Hepatic stellate cell (primary cell): Measurements from ENCODE around the gene CFAP57.
A peak's percentile ranks its signal among the peaks of the same experiment; 100 is the strongest.
"Not testable (repeated sequence)": the region's sequence is repeated elsewhere in the genome, so short reads cannot be mapped to it uniquely, and the experiment has no call there.

Experiments used
- DNase-seq: peaks from one replicate; pipeline ENCODE4 v3.0.0; 2011; ENCODE audit warnings: low spot score

CFAP57 gene

DNA sequence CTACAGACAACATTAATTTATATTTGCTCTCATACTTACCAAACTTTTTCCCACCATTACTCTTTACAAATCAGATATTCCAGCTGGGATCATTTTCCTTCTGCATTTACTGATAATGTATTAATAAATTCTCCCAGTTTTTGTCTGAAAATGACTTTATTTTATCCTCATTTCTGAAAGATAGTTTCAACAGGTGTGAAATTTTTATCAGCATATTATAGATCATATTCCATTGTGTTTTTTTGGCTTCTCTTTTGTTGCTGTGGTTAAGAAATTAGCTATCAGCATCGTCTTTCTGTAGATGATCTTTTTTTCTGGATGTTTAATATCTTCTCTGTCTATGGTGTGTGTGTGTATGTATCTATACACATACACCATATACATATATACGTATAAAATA lies 2.7 kb downstream of the CFAP57 start:
- no peak for DNase-seq

DNA sequence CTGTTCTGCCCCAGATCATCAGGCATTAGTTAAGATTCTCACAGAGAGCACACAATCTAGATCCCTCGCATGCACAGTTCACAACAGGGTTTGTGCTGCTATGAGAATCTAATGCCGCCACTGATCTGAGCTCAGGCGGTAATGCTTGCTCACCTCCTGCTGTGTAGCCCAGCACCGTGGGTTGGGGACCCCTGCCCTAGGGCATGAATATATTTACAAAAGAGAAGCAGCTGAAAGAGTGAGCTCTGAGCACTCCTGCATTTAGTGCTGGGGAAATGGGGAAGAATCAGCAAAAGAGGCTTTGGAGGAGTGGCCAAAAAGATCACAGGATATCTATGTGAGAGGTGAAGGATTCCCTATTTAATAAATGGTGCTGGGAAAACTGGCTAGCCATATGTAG lies 5.6 kb downstream of the CFAP57 start:
- no peak for DNase-seq

GRCh38 chr1:43184388-43184787 lies 12.3 kb downstream of the CFAP57 start:
- no peak for DNase-seq

DNA sequence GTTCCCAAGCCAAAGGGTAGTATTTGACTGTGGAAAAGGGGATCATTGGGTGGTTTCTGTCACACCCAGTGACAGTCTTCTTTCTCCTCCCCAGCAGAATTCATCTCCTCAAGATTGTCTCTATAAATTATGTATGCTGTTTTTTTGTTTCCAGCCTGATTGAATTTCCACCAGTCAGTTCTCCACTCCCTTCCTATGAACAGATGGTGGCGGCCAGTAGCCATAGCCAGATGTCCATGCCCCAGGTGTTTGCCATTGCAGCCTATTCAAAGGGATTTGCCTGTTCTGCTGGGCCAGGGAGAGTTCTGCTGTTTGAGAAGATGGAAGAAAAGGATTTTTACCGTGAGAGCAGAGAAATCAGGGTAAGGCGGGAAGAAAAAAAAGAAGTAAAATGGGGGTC lies 12.9 kb downstream of the CFAP57 start:
- DNase-seq, result no peak

- DNase-seq, result no peak
These were observed 16.0 kb downstream of the CFAP57 start for GRCh38 chr1:43188106-43188505.

DNA sequence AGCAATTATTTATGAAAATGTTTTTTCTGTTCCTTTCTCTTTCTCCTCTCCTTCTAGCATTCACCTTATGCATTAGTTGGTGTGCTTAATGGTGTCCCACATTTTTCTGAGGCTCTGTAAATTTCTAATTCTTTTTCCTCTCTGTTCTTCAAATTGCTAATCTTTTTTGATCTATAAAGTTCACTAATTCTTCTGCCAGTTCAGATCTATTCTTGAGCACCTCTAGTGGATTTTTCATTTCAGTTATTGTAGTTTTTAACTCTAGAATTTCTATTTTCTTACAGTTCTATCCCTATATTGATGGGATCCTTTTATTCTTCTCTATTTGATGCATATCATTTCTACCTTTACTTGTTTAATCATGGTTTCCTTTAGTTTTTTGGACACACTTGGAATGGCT lies 22.4 kb downstream of the CFAP57 start:
- no peak for DNase-seq

GRCh38 chr1:43197343-43198127 lies 25.4 kb downstream of the CFAP57 start:
- no peak for DNase-seq

- DNase-seq, result no peak
These were observed 27.1 kb downstream of the CFAP57 start for GRCh38 chr1:43199093-43199726.

- DNase-seq, result no peak
These were observed 31.7 kb downstream of the CFAP57 start for GRCh38 chr1:43203859-43204258.

GRCh38 chr1:43204394-43204793 lies 32.3 kb downstream of the CFAP57 start:
- no peak for DNase-seq

GRCh38 chr1:43205671-43206070 lies 33.5 kb downstream of the CFAP57 start:
- peak; percentile 28 for DNase-seq

- peak; percentile 77 for DNase-seq
These were observed 34.6 kb downstream of the CFAP57 start for GRCh38 chr1:43206600-43207228.

GRCh38 chr1:43207229-43207853 lies 35.2 kb downstream of the CFAP57 start:
- DNase-seq, result no peak

DNA sequence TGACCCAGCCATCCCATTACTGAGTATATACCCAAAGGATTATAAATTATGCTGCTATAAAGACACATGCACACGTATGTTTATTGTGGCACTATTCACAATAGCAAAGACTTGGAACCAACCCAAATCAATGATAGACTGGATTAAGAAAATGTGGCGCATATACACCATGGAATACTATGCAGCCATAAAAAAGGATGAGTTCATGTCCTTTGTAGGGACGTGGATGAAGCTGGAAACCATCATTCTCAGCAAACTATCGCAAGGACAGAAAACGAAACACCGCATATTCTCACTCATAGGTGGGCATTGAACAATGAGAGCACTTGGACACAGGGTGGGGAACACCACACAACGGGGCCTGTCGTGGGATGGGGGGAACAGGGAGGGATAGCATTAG lies 36.1 kb downstream of the CFAP57 start:
- DNase-seq, result not testable (repeated sequence)

DNA sequence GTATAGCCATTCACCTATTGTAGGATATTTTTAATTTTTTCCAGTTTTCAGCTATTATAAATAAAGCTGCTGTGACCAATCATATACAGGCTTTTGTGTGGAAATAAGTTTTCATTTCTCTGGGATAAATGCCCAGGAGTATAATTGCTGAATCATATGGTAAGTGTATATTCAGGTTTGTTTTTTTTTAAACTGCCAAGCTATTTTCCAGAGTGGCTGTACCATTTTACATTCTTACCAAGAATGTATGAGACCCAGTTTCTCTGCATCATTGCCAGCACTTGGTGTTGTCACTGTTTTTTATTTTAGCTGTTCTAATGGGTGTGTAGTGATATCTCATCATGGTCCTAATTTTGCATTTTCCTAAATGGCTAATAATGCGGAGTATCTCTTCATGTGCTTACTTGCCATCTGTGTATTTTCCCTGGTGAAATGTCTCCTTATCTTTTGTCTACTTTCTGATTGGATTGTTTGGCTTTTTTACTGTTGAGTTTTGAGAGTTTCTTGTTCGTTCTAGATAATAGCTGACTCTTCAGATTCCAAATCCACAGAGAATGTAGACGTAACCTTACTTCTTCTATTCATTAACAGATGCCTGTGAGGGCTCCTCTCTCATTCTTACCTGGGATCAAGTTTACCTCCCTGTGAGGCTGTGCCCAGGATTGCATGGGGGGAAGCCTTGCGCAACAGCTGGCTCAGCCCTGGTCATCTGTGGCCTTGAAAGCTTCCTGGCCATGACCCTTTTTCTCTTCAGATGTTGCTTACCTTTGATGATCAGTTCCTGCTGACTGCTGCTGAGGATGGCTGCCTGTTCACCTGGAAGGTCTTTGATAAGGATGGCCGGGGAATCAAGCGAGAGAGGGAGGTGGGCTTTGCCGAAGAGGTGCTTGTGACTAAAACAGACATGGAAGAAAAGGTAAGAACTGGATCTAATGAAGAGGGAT lies 42.6 kb downstream of the CFAP57 start:
- DNase-seq, result no peak

DNA sequence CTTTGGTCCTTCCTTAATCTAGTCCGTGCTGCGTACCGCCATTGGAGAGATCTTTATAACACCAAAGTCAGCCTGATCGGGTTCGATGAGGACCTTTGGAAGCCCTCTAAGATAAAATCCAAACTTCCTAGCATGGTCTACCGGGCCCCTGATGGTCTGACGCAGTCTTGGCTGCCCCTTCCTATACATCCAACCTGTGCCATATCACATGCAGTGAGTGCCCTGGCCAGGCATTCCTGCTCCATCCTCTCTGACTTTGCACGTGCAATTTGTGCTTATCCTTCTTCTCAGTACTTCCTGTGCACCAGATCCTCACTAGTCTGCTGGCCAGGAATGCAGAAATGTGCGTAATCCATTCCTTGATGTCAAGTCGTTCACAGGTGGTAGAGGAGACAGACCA lies 45.6 kb downstream of the CFAP57 start:
- DNase-seq, result no peak

GRCh38 chr1:43220905-43221778 lies 49.0 kb downstream of the CFAP57 start:
- no peak for DNase-seq

DNA sequence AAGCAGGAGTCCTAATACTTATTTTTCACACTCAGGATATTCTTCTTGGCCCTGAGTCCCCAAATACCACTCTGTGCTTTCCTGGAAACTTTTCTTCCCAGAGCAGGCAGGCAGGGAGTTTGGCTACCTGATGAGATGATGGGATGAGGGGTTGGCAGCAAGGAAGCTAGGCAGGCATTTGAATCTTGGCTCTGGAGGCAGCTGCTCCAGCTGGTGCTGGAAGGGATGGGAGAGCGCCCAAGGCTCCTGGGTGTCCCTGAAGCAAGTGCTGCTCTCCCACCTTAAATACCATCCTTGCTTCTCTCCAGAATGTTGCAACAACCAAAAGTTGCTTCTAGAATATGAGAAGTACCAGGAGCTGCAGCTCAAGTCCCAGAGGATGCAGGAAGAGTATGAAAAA lies 49.7 kb downstream of the CFAP57 start:
- no peak for DNase-seq

DNA sequence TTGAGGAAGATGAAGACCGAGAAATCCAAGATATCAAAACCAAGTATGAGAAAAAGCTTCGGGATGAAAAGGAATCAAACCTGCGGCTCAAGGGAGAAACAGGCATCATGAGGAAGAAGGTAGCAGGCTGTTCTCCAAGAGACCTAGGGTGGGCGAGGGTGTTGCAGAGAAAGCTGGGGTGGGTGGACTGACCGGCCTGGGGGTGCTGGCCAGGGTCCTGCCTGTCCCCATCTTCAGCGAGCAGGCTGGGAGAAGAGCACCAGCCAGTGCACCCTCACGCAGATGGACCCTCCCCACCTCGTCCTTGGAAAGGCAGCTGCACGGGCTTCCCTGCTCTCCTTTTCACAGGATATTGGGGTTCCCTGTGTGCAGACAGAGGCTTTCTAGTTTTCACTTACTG lies 50.7 kb downstream of the CFAP57 start:
- DNase-seq, result no peak

- no peak for DNase-seq
These were observed 53.0 kb downstream of the CFAP57 start for GRCh38 chr1:43225168-43225567.
